Activated T-helper 17 cell treated with anti-CD3 and anti-CD28 coated beads, Interleukin-2, amount 50 U/mL, for 72 hours (primary cell): ENCODE results near the gene ZNF23. TPM values are rescaled to one million over a fixed set of nuclear protein-coding genes. Genes with fewer than 3 reads are reported as not detected.

Experiments
- ATAC-seq: fragments of 150-1000 bp; cut with Tn5 transposase; replicated peaks from 2 replicates; pipeline ENCODE4 v1.10.0; 2021; ENCODE audit warnings: mild to moderate bottlenecking, moderate library complexity
- H3K27ac Mint-ChIP-seq: one replicate; pipeline ENCODE4 v1.8.0; 2022; ENCODE audit warnings: mixed read lengths
- H3K27me3 Mint-ChIP-seq: one replicate; pipeline ENCODE4 v1.8.0; 2022; ENCODE audit warnings: mixed read lengths
- H3K36me3 Mint-ChIP-seq: one replicate; pipeline ENCODE4 v1.8.0; 2022; ENCODE audit warnings: low read depth, mild to moderate bottlenecking, mixed read lengths
- H3K4me1 Mint-ChIP-seq: one replicate; pipeline ENCODE4 v1.8.0; 2022; ENCODE audit warnings: mixed read lengths
- H3K4me3 Mint-ChIP-seq: one replicate; pipeline ENCODE4 v1.8.0; 2022; ENCODE audit warnings: mild to moderate bottlenecking, mixed read lengths
- H3K9me3 Mint-ChIP-seq: one replicate; pipeline ENCODE4 v1.8.0; 2022; ENCODE audit warnings: mixed read lengths
- total RNA-seq, 2 donors: library from RNA; stranded (reverse); gene quantifications; one replicate each; pipeline ENCODE4 v1.2.3, GENCODE V29; 2022

The ZNF23 gene
- total RNA-seq, 2 donors from 2014 or later: 6.8 to 9.3 TPM

DNA sequence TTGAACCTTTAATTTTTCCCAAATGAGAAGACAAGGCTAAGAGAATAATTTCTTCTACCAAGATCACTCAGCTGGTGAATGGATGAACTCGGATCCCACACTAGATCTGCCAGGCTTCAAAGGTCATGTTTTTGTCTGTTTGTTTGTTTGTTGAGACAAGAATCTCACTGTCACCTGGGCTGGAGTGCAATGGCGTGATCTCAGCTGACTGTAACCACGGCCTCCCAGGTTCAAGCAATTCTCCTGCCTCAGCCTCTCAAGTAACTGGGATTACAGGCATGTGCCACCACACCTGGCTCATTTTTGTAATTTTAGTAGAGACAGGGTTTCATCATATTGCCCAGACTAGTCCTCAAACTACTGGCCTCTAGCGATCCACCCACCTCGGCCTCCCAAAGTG is 20.5 kb upstream of the ZNF23 start:
- Mint-ChIP-seq H3K27ac (peak overlapping the region; percentile 99), H3K4me1 (peaks cover 22% of the 10 kb centered on the region), H3K4me3 (peak overlapping the region; percentile 92), H3K36me3 (peaks cover 22% of the 10 kb centered on the region), H3K9me3 (peaks cover 8% of the 10 kb centered on the region), H3K27me3 (peaks cover 5% of the 10 kb centered on the region)
- no peak for ATAC-seq

DNA sequence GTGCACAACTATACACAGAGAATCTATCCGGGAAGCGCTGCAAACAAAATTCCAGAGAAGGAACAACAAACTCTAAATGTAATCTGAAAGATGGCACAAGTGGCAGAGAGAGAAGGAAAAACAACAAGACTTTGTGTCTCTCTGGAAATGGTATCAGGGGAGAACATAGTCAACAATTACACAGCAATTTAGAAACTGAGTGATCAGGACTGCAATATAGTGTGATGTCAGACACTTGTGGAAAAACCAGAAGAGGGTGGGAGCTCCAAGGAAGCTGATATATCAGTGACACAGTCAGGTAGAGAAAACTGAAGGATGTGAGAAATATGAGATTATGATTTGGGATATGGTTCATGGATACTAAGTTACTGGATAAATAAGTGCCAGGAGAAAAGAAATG is 18.9 kb upstream of the ZNF23 start:
- Mint-ChIP-seq H3K27me3 (no peaks in the 10 kb centered on the region), H3K27ac (peak overlapping the region; percentile 99), H3K4me1 (peaks cover 22% of the 10 kb centered on the region), H3K4me3 (peak overlapping the region; percentile 2), H3K9me3 (peaks cover 8% of the 10 kb centered on the region), H3K36me3 (peaks cover 38% of the 10 kb centered on the region)
- ATAC-seq: no peak

DNA sequence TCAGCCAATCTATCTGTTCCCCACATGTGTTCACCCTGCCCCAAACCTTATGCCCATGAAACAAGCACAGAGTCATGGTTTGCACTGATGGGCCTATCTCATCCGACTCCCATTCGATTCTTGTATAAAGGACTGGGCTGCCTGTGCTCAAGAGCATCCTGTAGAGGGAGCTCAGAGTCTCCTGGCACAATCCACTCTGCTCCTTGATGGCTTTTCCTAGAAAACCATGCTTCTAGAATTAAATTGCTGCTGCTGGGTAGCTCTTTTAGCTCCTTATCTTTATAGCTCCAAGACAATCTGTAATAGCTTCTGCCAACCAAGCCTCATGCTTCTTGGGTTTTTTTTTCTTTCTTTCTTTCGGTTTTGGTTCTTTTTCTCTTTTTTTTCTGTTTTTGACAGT is 17.4 kb upstream of the ZNF23 start:
- Mint-ChIP-seq H3K4me1 (peaks cover 25% of the 10 kb centered on the region), H3K27ac (peak overlapping the region; percentile 99), H3K4me3 (no peak overlapping the region), H3K36me3 (peaks cover 38% of the 10 kb centered on the region), H3K9me3 (peaks cover 8% of the 10 kb centered on the region), H3K27me3 (no peaks in the 10 kb centered on the region)
- no peak for ATAC-seq

DNA sequence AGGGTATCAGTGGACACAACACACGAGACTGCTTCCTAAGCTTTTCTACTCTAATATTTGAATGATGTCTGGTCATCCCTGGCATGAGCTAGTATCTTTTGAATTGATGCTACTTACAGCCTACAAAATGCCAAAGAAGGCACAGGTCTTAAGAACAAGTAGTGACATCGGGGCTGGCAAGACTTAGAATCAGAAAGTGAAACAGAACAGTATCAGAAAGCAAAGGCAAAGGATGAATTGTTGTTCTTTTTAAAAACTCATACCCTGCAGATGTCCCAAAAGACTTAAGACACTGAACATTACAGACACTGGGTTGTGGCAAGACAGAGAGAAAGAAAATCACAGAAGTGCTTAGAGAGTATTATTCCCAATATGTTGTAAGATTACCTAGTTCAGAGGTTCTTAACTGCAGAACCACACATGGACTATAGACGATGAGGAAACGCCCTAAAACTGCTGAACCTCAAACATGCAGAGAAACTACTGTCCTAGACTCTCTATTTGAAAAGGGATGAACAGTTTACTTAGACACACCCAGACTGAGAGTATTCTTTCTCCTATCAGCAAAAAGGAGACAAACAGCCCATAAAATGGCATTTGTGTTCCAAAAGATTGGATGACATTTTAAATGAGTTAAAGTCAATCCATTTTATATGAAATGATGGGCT is 14.5 kb upstream of the ZNF23 start:
- H3K36me3 Mint-ChIP-seq: peaks cover 24% of the 10 kb centered on the region
- H3K4me1 Mint-ChIP-seq: peaks cover 15% of the 10 kb centered on the region
- no peaks in the 10 kb centered on the region for H3K27me3 Mint-ChIP-seq
- H3K4me3 Mint-ChIP-seq: no peak overlapping the region
- H3K27ac Mint-ChIP-seq: peak overlapping the region; percentile 19
- ATAC-seq: no peak
- no peaks in the 10 kb centered on the region for H3K9me3 Mint-ChIP-seq

DNA sequence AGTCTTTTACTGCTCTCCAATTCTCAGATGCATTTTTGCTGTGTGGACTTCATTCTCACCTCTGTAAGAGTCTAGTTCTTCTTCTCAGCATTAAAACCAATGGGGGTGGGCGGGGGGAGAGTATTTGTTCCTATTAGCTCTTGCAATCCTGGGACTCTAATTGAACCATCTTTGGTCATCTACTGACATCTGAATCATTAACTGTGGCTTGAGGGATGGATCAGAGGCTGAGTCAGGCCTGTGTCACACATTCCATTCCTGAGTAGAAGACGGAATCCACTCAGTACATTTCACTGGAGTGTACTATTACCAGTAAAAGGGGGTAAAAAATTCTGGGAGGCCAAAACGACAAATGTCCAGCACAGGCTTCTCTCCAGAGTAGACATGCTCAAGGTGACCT is 12.8 kb upstream of the ZNF23 start:
- Mint-ChIP-seq H3K27ac (peak overlapping the region; percentile 68), H3K4me1 (peaks cover 4% of the 10 kb centered on the region), H3K27me3 (no peaks in the 10 kb centered on the region), H3K9me3 (no peaks in the 10 kb centered on the region), H3K4me3 (no peak overlapping the region), H3K36me3 (peaks cover 24% of the 10 kb centered on the region)
- ATAC-seq: peak; percentile 74

DNA sequence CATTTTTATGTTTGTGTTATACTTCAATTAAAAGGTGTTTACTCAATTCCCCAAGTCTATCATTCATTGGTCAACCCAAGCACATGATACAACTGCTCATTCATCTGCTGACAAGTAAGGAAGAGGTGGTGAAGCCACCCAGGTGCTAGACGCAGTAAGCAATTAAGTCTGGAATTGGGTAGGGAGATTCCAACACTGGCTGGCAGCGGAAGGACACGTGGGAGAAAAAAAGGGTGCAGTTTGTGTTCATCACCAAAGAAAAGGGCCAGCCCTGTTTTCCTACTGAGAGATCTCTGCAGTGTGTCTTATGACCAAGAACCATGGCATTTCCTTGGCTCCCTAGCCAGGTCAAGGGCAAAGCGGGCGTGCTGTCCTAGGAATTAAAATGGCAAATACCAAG is 11.8 kb upstream of the ZNF23 start:
- no peaks in the 10 kb centered on the region for H3K27me3 Mint-ChIP-seq
- peaks cover 29% of the 10 kb centered on the region for H3K36me3 Mint-ChIP-seq
- peak overlapping the region; percentile 28 for H3K27ac Mint-ChIP-seq
- ATAC-seq: no peak
- H3K4me3 Mint-ChIP-seq: no peak overlapping the region
- H3K9me3 Mint-ChIP-seq: no peaks in the 10 kb centered on the region
- H3K4me1 Mint-ChIP-seq: peaks cover 4% of the 10 kb centered on the region

DNA sequence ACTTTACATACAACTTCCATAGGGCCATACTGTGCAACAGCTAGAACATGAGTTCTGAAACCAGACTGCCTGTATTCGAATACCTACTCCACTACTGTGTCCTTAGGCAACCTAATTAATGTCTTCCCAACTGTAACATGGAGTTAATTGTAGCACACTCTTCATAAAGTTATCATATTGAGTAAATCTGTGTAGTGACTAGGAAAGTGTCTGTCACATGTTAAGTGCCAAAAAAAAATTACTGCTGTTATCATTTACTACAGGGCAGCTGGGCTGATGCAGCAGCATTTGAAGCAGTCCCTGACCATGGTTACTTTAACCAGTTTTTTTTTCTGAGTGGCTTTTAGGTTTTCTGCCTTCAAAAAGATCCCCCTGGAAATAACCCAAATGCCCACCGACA is 10.9 kb upstream of the ZNF23 start:
- Mint-ChIP-seq H3K9me3 (no peaks in the 10 kb centered on the region), H3K27ac (no peak overlapping the region)
- no peak for ATAC-seq

DNA sequence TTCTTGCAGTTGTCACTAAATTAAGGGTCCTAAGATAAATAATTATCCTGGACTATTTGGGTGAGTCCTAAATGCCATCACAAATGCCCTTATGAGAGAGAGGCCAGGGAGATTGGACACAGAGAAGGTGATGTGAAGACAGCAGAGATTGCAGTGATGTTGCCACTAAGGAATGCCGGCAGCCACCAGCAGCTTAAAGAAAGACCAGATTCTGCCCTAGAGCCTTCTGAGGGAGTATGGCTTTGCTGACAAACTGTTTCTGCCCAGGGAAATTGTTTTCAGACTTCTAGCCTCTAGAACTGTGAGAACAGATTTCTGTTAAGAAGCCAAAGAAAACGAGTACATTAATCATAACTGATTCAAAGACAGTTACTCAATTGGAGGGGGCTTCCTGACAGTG is 10.0 kb upstream of the ZNF23 start:
- H3K27me3 Mint-ChIP-seq: no peaks in the 10 kb centered on the region
- H3K36me3 Mint-ChIP-seq: peaks cover 21% of the 10 kb centered on the region
- no peak overlapping the region for H3K4me3 Mint-ChIP-seq
- ATAC-seq: no peak
- H3K27ac Mint-ChIP-seq: no peak overlapping the region
- peaks cover 4% of the 10 kb centered on the region for H3K4me1 Mint-ChIP-seq
- no peaks in the 10 kb centered on the region for H3K9me3 Mint-ChIP-seq

More for the DNA sequence above, 10.9 kb upstream of the ZNF23 start:
- H3K27me3 Mint-ChIP-seq: no peaks in the 10 kb centered on the region
- peaks cover 4% of the 10 kb centered on the region for H3K4me1 Mint-ChIP-seq
- H3K36me3 Mint-ChIP-seq: peaks cover 29% of the 10 kb centered on the region
- no peak overlapping the region for H3K4me3 Mint-ChIP-seq

DNA sequence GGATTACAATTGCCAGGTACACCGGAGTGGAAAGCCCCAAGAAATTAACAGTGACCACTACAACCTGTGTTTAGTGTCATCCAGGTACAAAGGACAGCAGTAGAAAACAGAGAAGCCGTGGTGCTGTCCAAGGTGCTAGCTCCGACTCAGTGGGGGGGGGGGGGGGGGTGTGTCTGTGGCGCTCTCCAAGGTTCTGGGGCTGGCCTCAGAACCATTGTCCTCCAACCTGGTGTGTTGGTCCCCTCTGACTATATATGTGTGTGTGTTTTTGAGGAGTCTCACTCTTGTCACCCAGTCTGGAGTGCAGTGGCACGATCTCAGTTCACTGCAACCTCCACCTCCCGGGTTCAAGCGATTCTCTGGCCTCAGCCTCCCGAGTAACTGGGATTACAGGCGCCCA is 5.8 kb upstream of the ZNF23 start:
- ATAC-seq: no peak
- Mint-ChIP-seq H3K27me3 (no peaks in the 10 kb centered on the region), H3K4me3 (no peak overlapping the region), H3K9me3 (no peaks in the 10 kb centered on the region), H3K4me1 (no peaks in the 10 kb centered on the region), H3K36me3 (peaks cover 5% of the 10 kb centered on the region), H3K27ac (no peak overlapping the region)

DNA sequence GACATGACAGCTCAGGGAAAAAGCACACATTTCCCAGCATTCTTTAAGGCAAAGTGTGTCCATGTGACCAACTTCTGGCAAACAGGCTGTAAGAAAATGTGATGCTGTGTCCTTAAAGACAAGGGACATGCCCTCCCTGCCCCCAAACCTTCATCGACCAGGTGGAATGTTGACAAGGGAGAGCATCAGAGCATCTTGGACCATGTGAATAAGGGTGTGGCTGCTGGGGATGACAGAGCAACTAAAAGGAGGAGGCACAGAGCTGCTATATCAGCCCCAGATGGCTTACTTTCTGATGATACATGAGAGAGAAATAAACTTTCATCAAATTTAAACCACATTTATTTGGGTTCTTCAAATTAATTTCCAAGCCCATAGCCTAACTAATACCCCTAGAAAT is 2.2 kb upstream of the ZNF23 start:
- Mint-ChIP-seq H3K27me3 (no peaks in the 10 kb centered on the region), H3K4me1 (peaks cover 8% of the 10 kb centered on the region), H3K36me3 (peaks cover 4% of the 10 kb centered on the region), H3K4me3 (no peak overlapping the region), H3K27ac (no peak overlapping the region), H3K9me3 (no peaks in the 10 kb centered on the region)
- ATAC-seq: no peak

DNA sequence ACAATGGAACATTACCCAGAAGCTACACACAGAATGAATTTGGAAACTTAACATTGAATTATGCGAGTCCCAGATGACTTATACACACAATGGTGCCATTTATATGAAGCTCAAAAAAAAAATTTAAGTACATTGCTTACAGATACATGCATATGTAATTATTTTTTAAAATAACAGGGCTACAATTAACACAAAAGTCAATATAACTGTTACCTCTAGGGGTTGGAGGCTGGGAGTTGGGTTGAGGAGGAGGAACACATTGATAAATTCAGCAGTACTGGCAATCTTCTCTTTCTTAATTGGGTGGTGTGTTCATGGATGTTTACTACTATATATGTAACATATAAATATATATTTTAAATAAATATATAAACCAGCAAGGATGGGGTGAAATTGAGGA is 1.1 kb downstream of the ZNF23 start:
- Mint-ChIP-seq H3K4me3 (peak overlapping the region; percentile 94), H3K27me3 (no peaks in the 10 kb centered on the region), H3K27ac (peak overlapping the region; percentile 93), H3K36me3 (peaks cover 8% of the 10 kb centered on the region), H3K4me1 (peaks cover 8% of the 10 kb centered on the region), H3K9me3 (no peaks in the 10 kb centered on the region)
- ATAC-seq: no peak

DNA sequence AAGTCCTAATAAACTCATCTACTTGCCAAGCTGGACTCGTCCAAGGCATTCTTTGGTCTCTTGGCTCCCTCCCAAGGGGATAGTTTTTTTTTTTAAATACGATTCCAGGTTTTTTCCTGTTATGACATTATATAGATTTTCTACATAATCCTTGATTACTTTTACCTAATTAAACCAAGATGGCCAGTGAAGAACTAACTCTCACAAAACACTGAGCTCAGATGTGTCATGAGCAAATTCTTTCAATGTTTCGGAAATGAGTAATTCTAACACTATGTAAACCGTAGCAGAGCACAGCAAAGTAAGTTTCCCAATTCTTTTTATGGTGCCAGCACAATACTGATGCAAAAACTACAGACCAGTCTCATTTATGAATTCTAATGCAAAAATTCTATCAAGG is 1.8 kb downstream of the ZNF23 start:
- peaks cover 8% of the 10 kb centered on the region for H3K4me1 Mint-ChIP-seq
- ATAC-seq: no peak
- peak overlapping the region; percentile 94 for H3K4me3 Mint-ChIP-seq
- H3K27ac Mint-ChIP-seq: no peak overlapping the region
- peaks cover 15% of the 10 kb centered on the region for H3K36me3 Mint-ChIP-seq
- H3K27me3 Mint-ChIP-seq: no peaks in the 10 kb centered on the region
- H3K9me3 Mint-ChIP-seq: no peaks in the 10 kb centered on the region

DNA sequence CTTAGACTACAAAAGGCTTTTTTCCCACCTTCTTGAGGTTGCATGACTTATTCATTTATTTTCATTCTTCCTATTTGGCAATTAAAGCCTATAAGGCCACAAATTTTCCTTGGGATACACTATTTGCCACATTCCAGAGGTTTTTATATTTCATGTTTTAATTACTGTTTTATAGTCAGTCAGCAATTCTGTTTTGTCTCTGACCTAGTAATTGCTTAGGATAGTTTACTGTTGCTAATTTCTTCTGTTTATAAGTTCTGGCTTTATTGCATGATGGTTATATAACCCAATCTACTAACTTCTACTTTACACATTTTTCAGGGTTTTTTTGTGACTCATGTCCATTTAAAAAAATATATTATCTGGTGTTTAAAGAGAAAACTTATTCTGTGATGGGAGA is 2.5 kb downstream of the ZNF23 start:
- H3K4me1 Mint-ChIP-seq: peaks cover 14% of the 10 kb centered on the region
- H3K36me3 Mint-ChIP-seq: peaks cover 22% of the 10 kb centered on the region
- no peak for ATAC-seq
- no peak overlapping the region for H3K27ac Mint-ChIP-seq
- no peaks in the 10 kb centered on the region for H3K27me3 Mint-ChIP-seq
- H3K9me3 Mint-ChIP-seq: no peaks in the 10 kb centered on the region
- H3K4me3 Mint-ChIP-seq: no peak overlapping the region

DNA sequence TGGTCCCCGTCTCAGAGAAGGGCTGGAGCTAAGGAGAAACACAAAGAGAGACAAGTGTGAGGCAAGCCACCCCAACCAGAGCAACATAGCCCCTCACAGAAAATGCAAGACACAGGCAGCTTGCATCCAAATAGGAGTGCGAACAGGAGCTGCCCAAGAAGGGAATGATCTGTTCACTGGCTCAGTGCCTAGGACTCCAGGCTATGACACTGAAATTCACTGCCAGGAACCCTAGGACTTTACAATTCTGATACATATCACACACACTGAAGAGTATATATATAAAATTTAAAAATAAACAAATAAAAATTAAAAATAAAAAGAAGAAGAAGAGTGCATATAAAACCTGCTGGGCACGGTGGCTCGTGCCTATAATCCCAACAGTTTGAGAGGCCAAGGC is 5.2 kb downstream of the ZNF23 start:
- Mint-ChIP-seq H3K27me3 (no peaks in the 10 kb centered on the region), H3K9me3 (peaks cover 13% of the 10 kb centered on the region), H3K4me3 (no peak overlapping the region), H3K4me1 (peaks cover 9% of the 10 kb centered on the region), H3K27ac (no peak overlapping the region), H3K36me3 (peaks cover 49% of the 10 kb centered on the region)
- ATAC-seq: no peak

DNA sequence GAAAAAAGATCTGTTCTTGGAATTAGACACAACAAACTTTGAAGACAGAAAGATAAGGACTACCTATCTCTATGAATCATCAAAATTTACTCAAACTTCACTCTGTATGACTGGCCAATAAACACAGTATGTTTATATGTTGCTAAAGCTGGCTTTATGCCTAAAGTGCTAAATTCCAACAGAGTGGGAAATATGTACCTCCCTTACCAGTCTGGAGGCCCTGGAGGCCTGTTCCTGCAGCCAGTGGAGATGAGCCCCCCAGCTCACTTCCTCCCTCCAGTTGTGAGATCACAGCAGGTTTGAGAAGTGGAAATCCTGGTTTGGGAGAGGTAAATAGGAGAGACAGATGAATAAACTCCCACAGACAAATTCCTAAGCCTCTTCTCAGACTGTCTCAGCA is 9.0 kb downstream of the ZNF23 start:
- Mint-ChIP-seq H3K9me3 (peaks cover 31% of the 10 kb centered on the region), H3K36me3 (peaks cover 87% of the 10 kb centered on the region)

DNA sequence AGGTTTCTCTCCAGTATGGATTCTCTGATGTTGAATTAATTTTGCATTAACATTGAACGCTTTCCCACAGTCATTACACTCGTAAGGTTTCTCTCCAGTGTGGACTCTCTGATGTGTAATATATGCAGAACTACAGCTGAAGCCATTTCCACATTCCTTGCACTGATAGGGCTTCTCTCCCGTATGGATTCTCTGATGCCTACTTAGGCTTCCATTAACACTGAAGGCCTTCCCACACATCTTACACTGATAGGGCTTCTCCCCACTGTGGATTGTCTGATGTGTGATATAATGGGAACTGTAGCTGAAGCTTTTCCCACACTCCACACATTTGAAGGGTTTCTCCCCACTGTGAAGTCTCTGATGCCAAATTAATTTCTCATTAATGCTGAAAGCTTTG is 13.0 kb downstream of the ZNF23 start:
- H3K4me3 Mint-ChIP-seq: no peak overlapping the region
- no peaks in the 10 kb centered on the region for H3K27me3 Mint-ChIP-seq
- peaks cover 33% of the 10 kb centered on the region for H3K9me3 Mint-ChIP-seq
- H3K27ac Mint-ChIP-seq: no peak overlapping the region
- ATAC-seq: no peak
- no peaks in the 10 kb centered on the region for H3K4me1 Mint-ChIP-seq
- H3K36me3 Mint-ChIP-seq: peaks cover 65% of the 10 kb centered on the region

More for the DNA sequence above, 9.0 kb downstream of the ZNF23 start:
- ATAC-seq: no peak
- Mint-ChIP-seq H3K27me3 (no peaks in the 10 kb centered on the region), H3K4me3 (no peak overlapping the region), H3K27ac (no peak overlapping the region), H3K4me1 (peaks cover 9% of the 10 kb centered on the region)
